GM12874 (cell line): ENCODE measurements around the gene EHBP1L1.

Experiments used
- TF ChIP-seq, protein P1 (sequence below): IDR thresholded peaks from 2 replicates; pipeline ENCODE4 v1.5.1; 2011; ENCODE audit warnings: low read depth, mild to moderate bottlenecking, control low read depth, low read length, moderate library complexity; ENCODE audit not compliant: insufficient read depth

EHBP1L1 gene

DNA sequence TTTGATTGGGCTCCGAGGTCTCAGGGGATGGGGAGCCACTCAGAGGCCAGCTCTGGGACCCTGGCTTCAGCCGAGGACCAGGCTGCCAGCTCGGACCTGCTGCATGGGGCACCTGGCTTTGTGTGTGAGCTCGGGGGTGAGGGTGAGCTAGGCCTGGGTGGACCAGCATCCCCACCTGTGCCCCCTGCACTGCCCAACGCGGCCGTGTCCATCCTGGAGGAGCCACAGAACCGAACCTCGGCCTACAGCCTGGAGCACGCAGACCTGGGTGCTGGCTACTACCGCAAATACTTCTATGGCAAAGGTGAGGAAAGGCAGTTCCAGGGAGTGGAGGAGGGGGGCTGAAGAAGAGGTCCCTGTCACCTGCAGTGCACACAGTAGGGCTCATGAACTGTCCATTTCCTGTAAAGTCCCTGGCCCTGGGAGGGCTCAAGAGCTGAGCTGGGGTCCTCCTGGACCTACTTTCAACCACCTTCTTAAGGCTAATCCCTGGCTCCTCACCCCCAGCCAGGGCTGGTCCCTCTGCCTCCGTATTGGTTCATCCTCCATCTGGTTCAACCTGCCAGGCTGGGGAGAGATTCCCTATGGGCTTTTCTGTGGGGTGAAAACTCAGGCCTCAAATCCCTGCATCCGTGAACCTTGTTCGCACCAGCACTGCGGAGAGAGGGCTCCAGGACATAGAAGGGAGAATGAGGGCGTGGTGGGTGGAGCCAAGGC, 65.6 kb downstream of the EHBP1L1 start:
- TF ChIP-seq, protein P1, sequence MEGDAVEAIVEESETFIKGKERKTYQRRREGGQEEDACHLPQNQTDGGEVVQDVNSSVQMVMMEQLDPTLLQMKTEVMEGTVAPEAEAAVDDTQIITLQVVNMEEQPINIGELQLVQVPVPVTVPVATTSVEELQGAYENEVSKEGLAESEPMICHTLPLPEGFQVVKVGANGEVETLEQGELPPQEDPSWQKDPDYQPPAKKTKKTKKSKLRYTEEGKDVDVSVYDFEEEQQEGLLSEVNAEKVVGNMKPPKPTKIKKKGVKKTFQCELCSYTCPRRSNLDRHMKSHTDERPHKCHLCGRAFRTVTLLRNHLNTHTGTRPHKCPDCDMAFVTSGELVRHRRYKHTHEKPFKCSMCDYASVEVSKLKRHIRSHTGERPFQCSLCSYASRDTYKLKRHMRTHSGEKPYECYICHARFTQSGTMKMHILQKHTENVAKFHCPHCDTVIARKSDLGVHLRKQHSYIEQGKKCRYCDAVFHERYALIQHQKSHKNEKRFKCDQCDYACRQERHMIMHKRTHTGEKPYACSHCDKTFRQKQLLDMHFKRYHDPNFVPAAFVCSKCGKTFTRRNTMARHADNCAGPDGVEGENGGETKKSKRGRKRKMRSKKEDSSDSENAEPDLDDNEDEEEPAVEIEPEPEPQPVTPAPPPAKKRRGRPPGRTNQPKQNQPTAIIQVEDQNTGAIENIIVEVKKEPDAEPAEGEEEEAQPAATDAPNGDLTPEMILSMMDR, result no peak
